ENCODE results near the gene FAM89B.
A peak's percentile ranks its signal among the peaks of the same experiment; 100 is the strongest.

The FAM89B gene

DNA sequence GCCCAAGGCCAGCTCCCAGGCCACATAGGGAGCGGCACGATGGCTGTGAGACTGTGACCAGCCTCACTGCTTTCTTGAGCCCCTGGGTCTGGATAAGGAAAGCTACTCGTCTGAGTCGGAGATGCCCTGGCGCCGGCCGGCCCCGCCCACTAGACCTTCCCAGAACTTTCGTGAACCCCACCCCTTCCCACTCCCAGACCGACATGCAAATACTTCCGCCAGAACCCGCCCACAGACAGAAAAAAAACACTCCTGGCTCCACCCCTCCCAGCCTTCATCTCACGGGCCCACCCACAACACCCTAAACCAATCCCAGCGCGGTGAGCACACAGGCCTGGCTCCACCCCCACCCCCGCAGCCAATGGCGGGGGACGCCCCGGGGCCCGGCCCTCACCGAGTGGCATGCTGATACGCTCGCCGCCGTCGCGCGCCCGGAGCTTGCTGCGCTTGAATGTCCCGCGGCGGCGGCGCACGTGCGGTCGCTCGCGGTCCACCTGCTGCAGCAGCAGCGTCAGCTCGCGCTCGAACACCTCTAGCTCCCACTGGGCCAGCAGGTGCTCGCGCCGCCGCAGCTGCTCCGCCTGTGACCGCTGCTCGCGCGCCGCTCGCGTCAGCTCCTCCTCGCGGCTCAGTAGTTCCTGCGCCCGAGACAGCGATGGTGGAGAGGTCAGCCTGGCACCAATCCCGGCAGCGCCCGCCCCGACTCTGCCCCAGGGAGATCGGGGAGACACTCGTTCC, 34.7 kb downstream of the FAM89B start:
- H3K4me3 ChIP-seq (ENCODE audit: low read length) = peak overlapping the region; percentile 28
- DNase-seq (ENCODE audit: low read depth) = peak; percentile 97
- TF ChIP-seq, protein P1, sequence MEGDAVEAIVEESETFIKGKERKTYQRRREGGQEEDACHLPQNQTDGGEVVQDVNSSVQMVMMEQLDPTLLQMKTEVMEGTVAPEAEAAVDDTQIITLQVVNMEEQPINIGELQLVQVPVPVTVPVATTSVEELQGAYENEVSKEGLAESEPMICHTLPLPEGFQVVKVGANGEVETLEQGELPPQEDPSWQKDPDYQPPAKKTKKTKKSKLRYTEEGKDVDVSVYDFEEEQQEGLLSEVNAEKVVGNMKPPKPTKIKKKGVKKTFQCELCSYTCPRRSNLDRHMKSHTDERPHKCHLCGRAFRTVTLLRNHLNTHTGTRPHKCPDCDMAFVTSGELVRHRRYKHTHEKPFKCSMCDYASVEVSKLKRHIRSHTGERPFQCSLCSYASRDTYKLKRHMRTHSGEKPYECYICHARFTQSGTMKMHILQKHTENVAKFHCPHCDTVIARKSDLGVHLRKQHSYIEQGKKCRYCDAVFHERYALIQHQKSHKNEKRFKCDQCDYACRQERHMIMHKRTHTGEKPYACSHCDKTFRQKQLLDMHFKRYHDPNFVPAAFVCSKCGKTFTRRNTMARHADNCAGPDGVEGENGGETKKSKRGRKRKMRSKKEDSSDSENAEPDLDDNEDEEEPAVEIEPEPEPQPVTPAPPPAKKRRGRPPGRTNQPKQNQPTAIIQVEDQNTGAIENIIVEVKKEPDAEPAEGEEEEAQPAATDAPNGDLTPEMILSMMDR (IDR thresholded peaks at IDR 0.05; ENCODE audit: insufficient read depth, low read depth, low read length, missing control alignments) = no peak

DNA sequence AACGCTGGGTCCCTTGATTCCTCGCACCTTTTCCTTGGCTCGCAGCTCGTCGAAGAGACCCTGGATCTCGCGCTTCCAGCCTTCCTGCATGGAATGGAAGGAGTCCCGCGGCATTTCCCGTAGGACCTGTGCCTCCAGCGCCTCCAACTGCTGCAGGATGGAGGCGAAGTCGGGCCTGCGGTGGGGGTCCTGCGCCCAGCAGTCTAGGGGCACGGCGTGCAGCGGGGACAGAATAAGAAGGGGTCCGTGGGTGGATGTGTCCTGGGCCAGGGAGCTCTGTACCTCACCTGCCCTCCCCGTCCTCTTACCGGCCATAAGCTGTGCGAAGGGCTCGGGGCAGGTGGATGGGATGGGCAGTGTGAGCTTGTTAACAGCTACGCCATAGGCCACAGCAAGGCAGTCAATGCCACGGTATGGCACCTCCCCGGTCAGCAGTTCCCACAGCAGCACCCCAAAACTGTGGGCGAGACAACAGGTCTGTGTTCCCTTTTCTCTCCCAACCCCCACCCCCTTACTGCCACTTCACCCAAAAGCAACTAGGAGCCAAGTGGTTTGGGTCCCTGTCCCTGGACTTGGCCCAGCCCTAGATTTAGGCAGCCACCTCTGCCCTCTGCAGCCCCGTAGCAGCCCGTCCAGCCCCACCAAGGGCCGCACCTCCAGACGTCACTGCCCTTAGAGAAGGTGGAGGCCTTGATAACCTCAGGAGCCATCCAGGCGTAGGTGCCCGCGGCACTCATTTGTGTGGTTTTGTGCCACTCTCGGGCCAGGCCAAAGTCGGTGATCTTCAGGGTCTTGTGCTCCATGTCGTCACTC, 35.5 kb downstream of the FAM89B start:
- TF ChIP-seq, protein P1 (IDR thresholded peaks at IDR 0.05; ENCODE audit: insufficient read depth, low read depth, low read length, missing control alignments) = no peak
- DNase-seq (ENCODE audit: low read depth) = no peak
- peak overlapping the region; percentile 28 for H3K4me3 ChIP-seq (ENCODE audit: low read length)

DNA sequence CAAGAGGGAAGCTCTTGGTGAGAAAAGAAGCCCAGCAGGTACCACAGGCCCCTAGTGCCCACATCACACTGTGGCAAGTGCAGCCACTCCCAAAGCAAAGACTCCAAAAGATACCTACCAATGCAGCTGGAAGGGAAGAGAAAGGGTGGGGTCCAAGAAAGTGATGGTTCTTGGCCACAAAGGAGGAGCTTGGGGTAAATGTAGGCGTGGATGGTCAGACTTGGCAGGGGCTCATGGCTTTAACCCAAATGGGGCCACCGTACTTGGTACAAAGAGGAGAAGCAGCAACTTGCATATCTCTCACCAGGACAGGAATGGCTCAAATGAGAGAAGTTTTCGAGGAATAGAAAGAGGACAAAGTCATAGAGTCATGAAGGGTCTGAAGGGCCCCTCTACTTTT, 36.9 kb downstream of the FAM89B start:
- TF ChIP-seq, protein P1 (IDR thresholded peaks at IDR 0.05; ENCODE audit: insufficient read depth, low read depth, low read length, missing control alignments) = no peak
- H3K4me3 ChIP-seq (ENCODE audit: low read length) = no peak overlapping the region
- DNase-seq (ENCODE audit: low read depth) = no peak

DNA sequence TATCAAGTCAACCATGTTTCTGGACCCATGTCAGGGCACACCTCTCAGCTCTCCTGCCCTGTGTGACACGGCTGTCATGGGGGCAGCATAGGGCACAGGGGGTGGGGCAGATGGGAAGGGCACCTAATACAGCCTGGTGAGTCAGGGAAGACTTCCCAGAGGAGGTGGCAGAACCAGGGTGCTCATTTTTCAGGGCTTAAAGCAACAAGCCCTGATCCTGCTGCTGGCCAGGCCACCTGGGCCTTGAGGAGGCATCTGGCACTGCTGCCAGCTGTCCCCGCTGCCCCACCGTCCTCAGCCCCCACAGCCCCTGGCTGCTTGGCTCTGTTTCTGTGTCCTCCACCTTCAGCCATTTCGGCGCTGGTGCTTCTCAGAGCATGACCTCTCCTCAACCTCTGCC, 37.3 kb downstream of the FAM89B start:
- no peak overlapping the region for H3K4me3 ChIP-seq (ENCODE audit: low read length)
- no peak for DNase-seq (ENCODE audit: low read depth)
- TF ChIP-seq, protein P1 (IDR thresholded peaks at IDR 0.05; ENCODE audit: insufficient read depth, low read depth, low read length, missing control alignments) = no peak

DNA sequence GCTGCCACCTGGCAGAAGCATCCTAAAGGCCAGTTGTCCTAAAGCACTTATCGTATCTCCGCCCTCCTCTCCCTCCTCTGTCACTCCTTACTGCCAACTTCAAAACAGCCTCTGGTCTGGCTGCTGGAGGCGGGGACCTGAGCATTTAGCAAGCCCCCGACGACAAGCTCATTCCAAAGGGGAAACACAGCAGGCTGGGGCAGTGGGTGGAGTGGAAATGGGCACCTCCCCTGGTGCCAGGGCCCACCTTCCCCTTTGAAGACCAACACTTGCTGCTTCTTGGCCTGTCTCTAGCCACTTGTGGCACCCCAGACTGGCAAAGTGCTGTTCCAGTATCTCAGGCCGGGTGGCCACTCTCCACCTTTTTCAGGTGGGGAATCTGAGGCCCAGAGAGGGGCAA, 38.1 kb downstream of the FAM89B start:
- no peak for DNase-seq (ENCODE audit: low read depth)
- no peak overlapping the region for H3K4me3 ChIP-seq (ENCODE audit: low read length)
- TF ChIP-seq, protein P1 (IDR thresholded peaks at IDR 0.05; ENCODE audit: insufficient read depth, low read depth, low read length, missing control alignments) = no peak

DNA sequence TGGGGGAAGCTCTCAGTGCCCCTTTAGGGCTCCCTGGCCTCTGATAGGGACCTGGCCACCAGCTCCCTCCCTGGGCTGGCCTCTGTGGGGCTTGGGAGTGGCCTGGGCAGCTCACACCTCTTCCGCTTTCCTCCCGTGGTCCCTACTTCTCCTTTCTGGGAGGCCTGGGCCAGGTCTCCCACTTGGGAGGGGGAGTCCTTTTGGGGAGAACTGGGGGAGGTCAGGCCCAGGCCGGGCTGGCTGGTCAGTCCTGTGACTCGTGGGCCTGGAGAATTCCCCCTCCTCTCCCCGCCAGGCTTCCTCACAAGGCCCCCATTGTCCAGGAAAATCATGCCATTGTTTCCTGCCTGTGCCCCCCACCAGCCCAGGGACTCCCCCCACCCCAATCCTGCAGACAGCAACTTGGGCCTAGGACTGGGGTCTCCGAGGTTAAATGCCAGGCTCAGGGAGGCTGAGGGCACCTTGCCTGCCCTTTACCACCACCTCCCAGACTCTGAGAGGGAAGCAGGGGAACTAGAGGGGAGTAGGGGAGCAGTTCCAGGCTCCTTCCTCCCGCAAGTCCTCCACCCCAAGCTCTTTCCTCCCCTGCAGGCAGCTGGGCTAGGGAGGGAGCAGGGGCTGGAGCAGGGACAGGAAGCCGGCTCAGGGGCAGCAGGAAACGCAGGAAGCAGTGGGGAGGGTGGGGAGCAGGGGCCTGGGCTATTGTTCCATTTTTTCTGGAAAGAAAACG, 38.9 kb downstream of the FAM89B start:
- DNase-seq (ENCODE audit: low read depth) = no peak
- H3K4me3 ChIP-seq (ENCODE audit: low read length) = no peak overlapping the region
- TF ChIP-seq, protein P1 (IDR thresholded peaks at IDR 0.05; ENCODE audit: insufficient read depth, low read depth, low read length, missing control alignments) = no peak

Measured in epithelial cell of esophagus (primary cell).